ENCODE data around the gene GAA. TPM values are rescaled to one million over a fixed set of nuclear protein-coding genes. Genes with fewer than 3 reads are reported as not detected.

The GAA gene
- total RNA-seq, 1 experiment from 2014 or later, result 30.3 TPM

- H3K14ac ChIP-seq (ENCODE audit: insufficient read depth, low read length), result no peak overlapping the region
- Mint-ChIP-seq H3K9me3 (peaks cover 0 to 7% of the 10 kb centered on the region in 2 experiments; a peak in 1 of 5 replicates), H3K36me3 (ENCODE audit: insufficient read depth in 1 of 3, low read depth in 3 of 3) (peaks cover 0 to 40% (median 7%) of the 10 kb centered on the region in 3 experiments; a peak in 4 of 7 replicates), H3K27ac (peak overlapping the region in 1 of 3 experiments; percentile 82; a peak in 3 of 7 replicates), H3K4me1 (peaks cover 6 to 22% of the 10 kb centered on the region in 2 experiments), H3K4me3 (no peak overlapping the region), H3K27me3 (ENCODE audit: low read depth) (no peaks in the 10 kb centered on the region)
- no peak overlapping the region for H2BK12ac ChIP-seq (ENCODE audit: insufficient read length, low read depth, low read length)
- H2BK15ac ChIP-seq (ENCODE audit: low read depth, low read length), result no peak overlapping the region
- no peak overlapping the region for H3K23ac ChIP-seq (ENCODE audit: insufficient read length, low read depth, low read length)
- H2AK5ac ChIP-seq (ENCODE audit: insufficient read length, low read length), result no peak overlapping the region
- peak; percentile 27 for DNase-seq
- no peak overlapping the region for H3K4ac ChIP-seq (ENCODE audit: low read depth, low read length)
- no CpG with 5 or more reads among the region's 35 CpGs for WGBS (ENCODE audit: extremely low coverage, insufficient read length, low lambda C conversion rate)
- H4K5ac ChIP-seq (ENCODE audit: insufficient read length, low read depth, low read length), result no peak overlapping the region
- no peak overlapping the region for H2BK5ac ChIP-seq (ENCODE audit: insufficient read length, low read length)
- no peaks in the 10 kb centered on the region for H3K79me1 ChIP-seq (ENCODE audit: insufficient read depth, low read depth, low read length, poor library complexity, severe bottlenecking)
- no peak overlapping the region for H3K56ac ChIP-seq (ENCODE audit: insufficient read length, low read depth, low read length)
- TF ChIP-seq CTCF (conservative IDR thresholded peaks at IDR 0.05), result no peak
- H4K8ac ChIP-seq (replicated peaks; ENCODE audit: insufficient read length, low read depth, low read length), result no peak overlapping the region
- no peak overlapping the region for H2BK120ac ChIP-seq (ENCODE audit: low read depth, low read length, poor library complexity, severe bottlenecking)
- no peaks in the 10 kb centered on the region for H3K27me3 ChIP-seq (ENCODE audit: insufficient read depth, low read length)
- no peaks in the 10 kb centered on the region for H3K23me2 ChIP-seq (ENCODE audit: insufficient read length, low read depth, low read length, poor library complexity, severe bottlenecking)
- H2AFZ ChIP-seq (ENCODE audit: low read length), result no peak overlapping the region
- no peak overlapping the region for H3T11ph ChIP-seq (ENCODE audit: low read length)
- no peak overlapping the region for H3K18ac ChIP-seq (ENCODE audit: insufficient read length, low read depth, low read length)
- H4K20me1 ChIP-seq (ENCODE audit: control insufficient read depth, insufficient read depth, insufficient read length), result no peaks in the 10 kb centered on the region
- H4K91ac ChIP-seq (ENCODE audit: insufficient read length, low read depth, low read length), result no peak overlapping the region
- H3K9ac ChIP-seq (ENCODE audit: extremely low read depth, insufficient read length, low read length), result no peak overlapping the region
- H3K9me3 ChIP-seq (ENCODE audit: control insufficient read depth, low read depth, low read length), result no peaks in the 10 kb centered on the region
- no peak overlapping the region for H2BK20ac ChIP-seq (ENCODE audit: low read depth, low read length, poor library complexity, severe bottlenecking)
- H3K27ac ChIP-seq (ENCODE audit: insufficient read length, low read depth, low read length), result no peak overlapping the region
- H3K4me2 ChIP-seq (ENCODE audit: insufficient read depth, insufficient read length, low read length), result no peak overlapping the region
- no peaks in the 10 kb centered on the region for H3K79me2 ChIP-seq (ENCODE audit: insufficient read depth, low read length)
- peaks cover under 1% of the 10 kb centered on the region; the same call in 1 of the 2 replicates for H3K4me1 ChIP-seq (ENCODE audit: insufficient read depth, low read length)
These were observed 17.4 kb downstream of the GAA start for GRCh38 chr17:80118601-80119270.

Measured in H9 (cell line).